ENCODE measurements around the gene NEDD4L.

The NEDD4L gene

DNA sequence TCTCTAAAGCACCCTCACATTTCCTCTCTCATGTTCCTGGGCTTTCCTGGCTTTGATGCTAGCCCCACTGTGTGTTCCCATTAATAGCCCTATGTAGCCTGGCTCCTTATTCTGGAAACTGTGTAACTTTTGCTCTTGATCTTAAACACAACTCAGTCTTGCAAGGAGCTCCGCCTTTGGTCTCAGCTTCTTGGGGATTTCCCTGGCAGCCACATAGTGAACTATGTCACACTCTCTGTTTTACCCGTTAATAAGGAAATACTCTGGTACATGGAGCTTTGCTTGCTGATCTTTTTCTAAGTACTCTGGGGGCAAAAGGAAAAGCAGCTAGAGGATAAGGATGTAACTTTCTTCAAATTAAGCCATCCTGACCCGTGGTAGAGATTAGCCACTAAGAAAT lies 259.3 kb downstream of the NEDD4L start:
- DNase-seq: no peak

GRCh38 chr18:58305792-58306191 lies 261.8 kb downstream of the NEDD4L start:
- no peak for DNase-seq

DNA sequence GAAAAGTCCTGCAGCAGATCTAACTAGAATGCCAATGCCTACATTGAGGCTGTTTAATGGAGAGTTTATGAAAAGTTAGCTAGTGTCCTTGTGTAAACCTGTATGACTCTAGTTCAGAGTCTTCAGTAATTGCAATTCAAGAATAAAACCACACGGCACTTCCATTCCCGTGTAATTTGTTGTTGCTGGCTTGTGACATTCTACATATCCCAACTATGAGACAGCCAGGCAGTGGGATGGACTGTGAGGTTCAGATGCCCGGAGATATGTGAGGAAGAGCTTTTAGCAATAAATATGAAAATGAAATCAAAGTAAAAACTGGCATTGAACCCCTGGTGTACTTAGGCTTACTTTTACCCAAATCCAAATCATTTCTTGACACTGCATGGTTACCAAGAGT lies 263.4 kb downstream of the NEDD4L start:
- no peak for DNase-seq

- DNase-seq: no peak
Observed at GRCh38 chr18:58308463-58308862, 264.4 kb downstream of the NEDD4L start.

GRCh38 chr18:58309099-58309498 lies 265.1 kb downstream of the NEDD4L start:
- no peak for DNase-seq

GRCh38 chr18:58309610-58310239 lies 265.7 kb downstream of the NEDD4L start:
- DNase-seq: no peak

GRCh38 chr18:58310517-58310916 lies 266.5 kb downstream of the NEDD4L start:
- DNase-seq: no peak

DNA sequence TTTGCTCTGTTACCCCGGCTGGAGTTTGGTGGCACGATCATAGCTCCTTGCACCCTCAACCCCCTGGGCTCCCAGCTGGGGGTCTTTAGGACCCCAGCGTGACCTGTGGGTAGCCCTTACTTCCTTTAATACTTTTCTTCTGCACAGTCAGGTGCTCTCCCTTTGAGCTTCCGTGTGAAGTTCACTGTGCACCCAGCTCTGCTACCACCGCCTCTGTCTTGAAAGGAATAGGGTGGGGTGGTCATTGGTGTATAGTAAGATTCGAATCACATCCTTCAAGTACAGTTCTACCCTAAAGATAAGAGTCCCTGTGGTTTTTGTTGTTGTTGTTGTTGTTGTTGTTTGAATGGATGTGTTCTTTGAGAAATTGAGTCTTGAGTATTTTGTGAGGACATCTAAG lies 267.4 kb downstream of the NEDD4L start:
- DNase-seq: no peak

- no peak for DNase-seq
Observed at GRCh38 chr18:58313491-58314032, 269.5 kb downstream of the NEDD4L start.

- DNase-seq: no peak
Observed at GRCh38 chr18:58314284-58314683, 270.3 kb downstream of the NEDD4L start.

- no peak for DNase-seq
Observed at GRCh38 chr18:58315041-58315440, 271.0 kb downstream of the NEDD4L start.

- DNase-seq: no peak
Observed at GRCh38 chr18:58315739-58316215, 271.8 kb downstream of the NEDD4L start.

- DNase-seq: no peak
Observed at GRCh38 chr18:58316396-58317342, 272.6 kb downstream of the NEDD4L start.

- no peak for DNase-seq
Observed at GRCh38 chr18:58319719-58320118, 275.7 kb downstream of the NEDD4L start.

DNA sequence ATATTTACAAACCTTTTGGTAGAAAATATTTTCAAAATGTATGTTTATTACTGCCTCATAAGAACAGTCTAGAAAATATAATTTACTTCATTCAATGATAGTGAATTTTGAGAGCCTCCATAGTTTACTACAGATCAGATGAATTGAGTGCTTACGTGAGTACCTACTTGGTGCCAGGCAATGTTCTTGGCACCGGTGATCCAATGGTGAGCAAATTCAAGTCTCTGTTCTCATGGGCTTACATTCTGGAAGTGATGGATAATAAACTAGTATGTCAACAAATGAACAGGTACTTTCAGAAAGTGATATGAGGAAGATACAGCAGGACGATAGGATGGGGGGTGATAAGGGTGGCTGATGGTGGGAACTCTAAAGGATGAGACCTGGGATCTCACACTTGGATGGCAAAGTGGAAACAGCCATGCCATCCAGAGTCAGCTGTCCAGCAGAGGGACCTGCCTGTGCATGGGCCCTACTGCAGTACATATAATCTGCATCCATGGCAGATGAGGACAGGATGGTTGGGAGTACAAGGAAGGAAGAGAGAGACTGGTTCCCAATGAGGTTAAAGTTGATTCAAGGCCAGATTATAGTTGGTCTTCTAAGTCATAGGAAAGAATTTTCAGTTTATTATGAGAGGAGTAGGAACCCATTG lies 277.0 kb downstream of the NEDD4L start:
- DNase-seq: no peak

DNA sequence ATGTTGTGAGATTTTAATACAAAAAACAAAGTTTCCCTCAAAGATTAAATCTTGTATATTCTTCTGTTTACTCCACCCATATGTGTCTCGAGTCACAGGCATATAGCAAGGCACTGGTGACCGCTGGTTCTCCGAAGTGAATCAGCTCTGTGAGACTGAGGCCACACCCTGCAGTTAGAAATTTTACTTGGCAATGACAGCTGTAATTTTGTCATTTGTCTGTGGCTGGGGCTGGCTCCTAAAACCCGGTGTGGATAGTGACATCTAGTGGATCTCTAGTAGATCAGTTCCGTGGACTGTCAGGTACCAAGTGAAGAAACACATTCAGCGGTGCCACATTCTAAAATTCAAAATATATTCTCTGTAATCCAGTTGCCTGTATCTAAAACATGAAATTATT lies 278.0 kb downstream of the NEDD4L start:
- DNase-seq: peak; percentile 7

DNA sequence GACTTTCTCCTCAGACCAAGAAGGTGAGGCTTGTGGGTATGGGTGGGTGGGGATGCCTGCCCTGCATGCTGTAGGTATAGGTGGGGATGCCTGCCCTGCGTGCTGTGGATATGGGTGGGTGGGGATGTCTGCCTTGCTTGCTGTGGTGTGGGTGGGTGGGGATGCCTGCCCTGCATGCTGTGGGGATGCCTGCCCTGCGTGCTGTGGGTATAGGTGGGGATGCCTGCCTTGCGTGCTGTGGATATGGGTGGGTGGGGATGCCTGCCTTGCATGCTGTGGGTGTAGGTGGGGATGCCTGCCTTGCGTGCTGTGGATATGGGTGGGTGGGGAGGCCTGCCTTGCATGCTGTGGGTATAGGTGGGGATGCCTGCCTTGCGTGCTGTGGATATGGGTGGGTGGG lies 278.4 kb downstream of the NEDD4L start:
- DNase-seq: no peak

GRCh38 chr18:58323866-58324762 lies 280.1 kb downstream of the NEDD4L start:
- no peak for DNase-seq

DNA sequence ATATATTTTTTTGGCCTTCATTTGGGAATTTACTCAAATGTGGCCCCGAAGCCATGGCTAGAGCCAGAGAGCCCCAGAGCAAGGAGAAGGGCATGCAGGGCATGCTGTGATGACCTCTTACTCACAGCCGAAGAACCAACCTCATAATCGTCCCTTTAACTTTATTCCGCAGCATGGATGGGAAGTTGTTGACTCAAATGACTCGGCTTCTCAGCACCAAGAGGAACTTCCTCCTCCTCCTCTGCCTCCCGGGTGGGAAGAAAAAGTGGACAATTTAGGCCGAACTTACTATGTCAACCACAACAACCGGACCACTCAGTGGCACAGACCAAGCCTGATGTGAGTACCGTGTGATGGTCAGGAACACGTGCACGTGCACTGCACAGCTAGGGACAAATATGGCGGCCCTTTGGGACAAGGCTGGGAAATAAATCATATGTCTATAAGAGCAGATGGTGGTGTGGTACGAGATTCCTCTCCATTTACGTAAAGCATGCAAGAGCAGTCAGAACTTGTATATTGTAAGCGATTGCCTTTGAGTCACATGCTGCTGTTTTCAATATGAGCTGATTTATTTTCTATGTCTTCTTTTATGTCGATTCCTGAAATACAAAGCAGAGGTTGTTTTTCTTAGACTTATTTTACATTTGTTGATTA lies 280.9 kb downstream of the NEDD4L start:
- DNase-seq: no peak

DNA sequence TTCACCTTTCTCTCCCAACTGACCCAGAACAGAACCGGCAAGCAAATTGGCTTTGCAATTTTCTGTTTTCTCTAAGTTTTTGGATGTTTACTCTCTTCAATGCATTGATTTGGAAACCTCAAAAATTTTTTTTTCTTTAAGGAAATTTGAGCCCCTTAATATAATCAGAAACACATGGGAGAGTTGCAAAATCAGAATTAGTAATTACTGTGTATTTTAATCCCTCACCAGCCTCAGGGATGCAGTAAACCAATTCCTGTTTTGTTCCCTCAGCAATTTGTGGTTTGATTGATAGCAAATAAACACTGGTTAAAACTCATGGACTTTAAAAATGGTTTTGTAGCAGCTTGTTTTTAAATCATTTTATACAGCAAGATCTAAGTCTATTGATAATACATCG lies 281.5 kb downstream of the NEDD4L start:
- DNase-seq: no peak

- DNase-seq: no peak
Observed at GRCh38 chr18:58334061-58334460, 290.0 kb downstream of the NEDD4L start.

GRCh38 chr18:58335223-58335622 lies 291.2 kb downstream of the NEDD4L start:
- no peak for DNase-seq
